ENCODE data around the gene NRSN1.

NRSN1 gene

DNA sequence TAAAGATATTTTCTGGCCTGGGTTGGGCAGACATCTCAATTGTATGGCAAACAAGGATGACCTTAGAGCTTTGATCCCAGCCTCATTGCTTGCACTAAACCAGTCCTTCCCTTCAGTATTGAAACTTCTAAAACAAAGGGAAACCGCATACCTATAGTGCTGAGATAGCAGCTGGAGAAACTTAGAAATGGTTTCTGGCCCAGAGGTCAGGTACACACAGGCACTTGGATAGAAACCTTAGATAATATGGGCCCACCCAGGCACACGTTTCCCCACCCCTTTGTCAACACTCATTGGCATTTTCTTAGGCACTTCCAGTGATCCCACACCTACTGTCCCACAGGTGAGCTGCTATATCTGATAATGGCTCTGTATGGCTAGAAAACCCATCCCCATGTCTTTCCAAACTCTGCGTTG lies 22.1 kb downstream of the NRSN1 start:
- no peak for DNase-seq (ENCODE audit: extremely low read depth, low read depth)
- TF ChIP-seq CTCF (IDR thresholded peaks at IDR 0.05; ENCODE audit: low read depth, low read length, missing control alignments) = no peak

DNA sequence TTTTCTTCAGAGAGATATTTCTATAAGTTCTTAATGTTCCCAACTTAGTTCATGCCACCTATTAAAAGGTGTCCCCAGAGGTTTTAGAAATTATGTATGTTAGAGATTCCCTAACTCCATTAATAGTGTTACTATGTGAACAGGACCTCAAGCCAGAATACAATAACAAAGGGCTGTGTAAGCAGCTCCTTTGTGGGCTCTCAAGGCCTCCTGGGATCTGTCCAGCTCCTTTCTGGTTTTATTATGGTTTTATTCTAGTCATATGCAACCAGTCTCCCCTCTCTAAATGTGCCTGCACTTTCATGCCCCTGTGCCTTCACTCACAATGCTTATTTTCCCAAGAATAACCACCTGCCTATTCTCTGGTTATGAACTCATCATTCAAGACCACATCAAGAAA lies 22.7 kb downstream of the NRSN1 start:
- no peak for DNase-seq (ENCODE audit: extremely low read depth, low read depth)
- TF ChIP-seq CTCF (IDR thresholded peaks at IDR 0.05; ENCODE audit: low read depth, low read length, missing control alignments) = no peak
- no peak overlapping the region for H3K4me3 ChIP-seq (replicated peaks; ENCODE audit: low read depth, low read length)

More for the DNA sequence above, 22.1 kb downstream of the NRSN1 start:
- no peak overlapping the region for H3K4me3 ChIP-seq (replicated peaks; ENCODE audit: low read depth, low read length)

DNA sequence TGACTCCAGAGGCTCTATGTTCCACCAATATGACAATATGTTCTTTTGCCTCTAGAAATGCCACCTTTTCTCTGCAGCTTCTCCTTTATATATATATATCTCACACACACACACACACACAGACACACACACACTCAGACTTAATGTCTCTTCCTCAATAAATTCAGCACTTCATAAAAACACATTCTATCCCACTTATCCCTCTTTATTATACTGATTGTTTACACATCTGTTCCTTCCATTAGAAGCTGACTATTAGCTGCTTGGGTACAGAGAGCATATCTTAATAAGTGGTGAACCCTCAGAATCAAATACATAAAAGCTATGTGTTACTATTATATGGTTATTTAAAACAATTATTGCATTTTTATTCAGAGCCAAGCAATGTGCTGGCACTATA lies 23.3 kb downstream of the NRSN1 start:
- DNase-seq (ENCODE audit: extremely low read depth, low read depth) = no peak
- TF ChIP-seq CTCF (IDR thresholded peaks at IDR 0.05; ENCODE audit: low read depth, low read length, missing control alignments) = no peak
- no peak overlapping the region for H3K4me3 ChIP-seq (replicated peaks; ENCODE audit: low read depth, low read length)

- TF ChIP-seq CTCF (IDR thresholded peaks at IDR 0.05; ENCODE audit: low read depth, low read length, missing control alignments) = no peak
- DNase-seq (ENCODE audit: extremely low read depth, low read depth) = no peak
These were observed 23.8 kb downstream of the NRSN1 start for GRCh38 chr6:24149836-24150235.

GRCh38 chr6:24152014-24152413 lies 26.0 kb downstream of the NRSN1 start:
- TF ChIP-seq CTCF (IDR thresholded peaks at IDR 0.05; ENCODE audit: low read depth, low read length, missing control alignments) = no peak
- DNase-seq (ENCODE audit: extremely low read depth, low read depth) = no peak
- H3K4me3 ChIP-seq (replicated peaks; ENCODE audit: low read depth, low read length) = no peak overlapping the region

More at GRCh38 chr6:24149836-24150235, 23.8 kb downstream of the NRSN1 start:
- no peak overlapping the region for H3K4me3 ChIP-seq (replicated peaks; ENCODE audit: low read depth, low read length)

GRCh38 chr6:24154121-24154520 lies 28.1 kb downstream of the NRSN1 start:
- no peak for TF ChIP-seq CTCF (IDR thresholded peaks at IDR 0.05; ENCODE audit: low read depth, low read length, missing control alignments)
- DNase-seq (ENCODE audit: extremely low read depth, low read depth) = no peak
- H3K4me3 ChIP-seq (replicated peaks; ENCODE audit: low read depth, low read length) = no peak overlapping the region

GRCh38 chr6:24157886-24158285 lies 31.9 kb downstream of the NRSN1 start:
- H3K4me3 ChIP-seq (replicated peaks; ENCODE audit: low read depth, low read length) = no peak overlapping the region
- TF ChIP-seq CTCF (IDR thresholded peaks at IDR 0.05; ENCODE audit: low read depth, low read length, missing control alignments) = no peak
- DNase-seq (ENCODE audit: extremely low read depth, low read depth) = no peak

Data from HFF-Myc (cell line).